ENCODE measurements around the gene HYAL2.

Gene HYAL2

DNA sequence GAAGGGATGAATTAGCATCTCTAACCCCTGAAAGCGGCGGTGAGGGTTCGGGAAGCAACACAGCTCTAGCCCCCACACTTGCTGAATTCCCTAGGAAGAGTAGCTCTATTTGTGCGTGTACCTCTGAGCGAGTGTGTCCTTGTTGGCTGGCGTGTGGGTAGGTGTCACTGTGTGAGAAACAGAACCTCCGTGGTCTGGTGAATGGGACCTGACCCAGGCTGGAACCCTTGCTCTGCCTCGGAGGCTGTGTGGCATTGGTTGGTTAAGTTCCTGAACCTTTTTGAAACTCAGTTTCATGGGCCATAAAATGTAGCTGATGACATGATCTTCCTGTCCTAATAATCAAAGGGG, 37.2 kb upstream of the HYAL2 start (continued):
- TF ChIP-seq ZSCAN30 (tag by site-specific recombination; IDR thresholded peaks at IDR 0.05) (no peak), RBAK (tag by site-specific recombination; IDR thresholded peaks at IDR 0.05) (no peak), HOXC10 (CRISPR knock-in tag; IDR thresholded peaks at IDR 0.05) (no peak)
- TF ChIP-seq, protein P1, sequence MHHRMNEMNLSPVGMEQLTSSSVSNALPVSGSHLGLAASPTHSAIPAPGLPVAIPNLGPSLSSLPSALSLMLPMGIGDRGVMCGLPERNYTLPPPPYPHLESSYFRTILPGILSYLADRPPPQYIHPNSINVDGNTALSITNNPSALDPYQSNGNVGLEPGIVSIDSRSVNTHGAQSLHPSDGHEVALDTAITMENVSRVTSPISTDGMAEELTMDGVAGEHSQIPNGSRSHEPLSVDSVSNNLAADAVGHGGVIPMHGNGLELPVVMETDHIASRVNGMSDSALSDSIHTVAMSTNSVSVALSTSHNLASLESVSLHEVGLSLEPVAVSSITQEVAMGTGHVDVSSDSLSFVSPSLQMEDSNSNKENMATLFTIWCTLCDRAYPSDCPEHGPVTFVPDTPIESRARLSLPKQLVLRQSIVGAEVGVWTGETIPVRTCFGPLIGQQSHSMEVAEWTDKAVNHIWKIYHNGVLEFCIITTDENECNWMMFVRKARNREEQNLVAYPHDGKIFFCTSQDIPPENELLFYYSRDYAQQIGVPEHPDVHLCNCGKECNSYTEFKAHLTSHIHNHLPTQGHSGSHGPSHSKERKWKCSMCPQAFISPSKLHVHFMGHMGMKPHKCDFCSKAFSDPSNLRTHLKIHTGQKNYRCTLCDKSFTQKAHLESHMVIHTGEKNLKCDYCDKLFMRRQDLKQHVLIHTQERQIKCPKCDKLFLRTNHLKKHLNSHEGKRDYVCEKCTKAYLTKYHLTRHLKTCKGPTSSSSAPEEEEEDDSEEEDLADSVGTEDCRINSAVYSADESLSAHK (tag by site-specific recombination; IDR thresholded peaks at IDR 0.05): no peak

DNA sequence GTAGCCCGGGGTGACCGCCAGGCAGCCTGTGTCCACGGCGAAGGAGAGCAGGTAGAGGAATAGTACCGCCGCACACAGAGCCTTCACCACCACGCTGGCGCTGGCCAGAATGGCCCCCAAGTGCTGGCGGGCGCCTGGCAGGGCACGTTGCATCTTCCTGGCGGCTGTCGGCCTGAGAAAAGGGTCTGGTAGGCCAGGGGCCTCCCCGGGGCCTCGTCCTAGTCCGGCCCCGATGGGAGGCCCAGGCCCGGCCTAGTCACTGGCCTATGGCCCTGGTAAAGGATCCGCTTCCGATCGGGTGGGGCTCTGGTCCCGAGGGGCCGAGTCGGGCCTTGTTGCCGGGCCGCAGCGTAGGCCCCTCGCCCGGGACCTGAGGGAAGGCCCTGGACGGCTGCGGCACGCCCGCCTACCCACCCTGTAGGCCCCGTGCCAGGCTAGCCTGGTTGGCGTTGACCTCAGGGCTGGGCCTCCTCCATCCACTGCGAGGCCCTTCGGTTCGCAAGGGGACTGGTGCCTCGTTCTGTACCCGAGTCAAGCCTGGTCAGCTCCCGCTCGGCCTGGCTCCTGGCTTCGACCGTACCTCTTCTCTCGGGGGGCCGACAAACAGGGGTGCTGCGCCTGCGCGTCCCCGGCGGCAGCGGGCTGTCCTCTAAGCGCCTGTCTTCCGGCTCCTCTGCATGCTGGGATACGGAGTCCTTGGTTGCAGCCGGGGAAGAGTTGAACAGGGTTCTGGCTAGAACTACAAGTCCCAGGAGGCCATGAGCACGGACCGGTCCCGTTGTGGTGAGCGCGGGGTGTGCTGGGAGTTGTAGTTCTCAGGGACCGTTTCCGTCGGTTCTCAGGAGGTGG, 36.6 kb upstream of the HYAL2 start, which contains the start of gene TMEM115:
Gene TMEM115 (minus strand): TSS at position 611 of the 849 bp plus-strand sequence. CDS start 458 bp downstream, at position 153.
- POLR2A ChIA-PET: interaction anchor here (1.0 to 1.4 kb wide), 2 partner anchors 22 to 31 kb away, joined by 4 read pairs; partner anchors contain the start of gene TUSC2
- H3K4me3 ChIP-seq (ENCODE audit: low read depth, low read length): peak within 1 kb of the TSS; percentile 82
- TF ChIP-seq, protein P2, sequence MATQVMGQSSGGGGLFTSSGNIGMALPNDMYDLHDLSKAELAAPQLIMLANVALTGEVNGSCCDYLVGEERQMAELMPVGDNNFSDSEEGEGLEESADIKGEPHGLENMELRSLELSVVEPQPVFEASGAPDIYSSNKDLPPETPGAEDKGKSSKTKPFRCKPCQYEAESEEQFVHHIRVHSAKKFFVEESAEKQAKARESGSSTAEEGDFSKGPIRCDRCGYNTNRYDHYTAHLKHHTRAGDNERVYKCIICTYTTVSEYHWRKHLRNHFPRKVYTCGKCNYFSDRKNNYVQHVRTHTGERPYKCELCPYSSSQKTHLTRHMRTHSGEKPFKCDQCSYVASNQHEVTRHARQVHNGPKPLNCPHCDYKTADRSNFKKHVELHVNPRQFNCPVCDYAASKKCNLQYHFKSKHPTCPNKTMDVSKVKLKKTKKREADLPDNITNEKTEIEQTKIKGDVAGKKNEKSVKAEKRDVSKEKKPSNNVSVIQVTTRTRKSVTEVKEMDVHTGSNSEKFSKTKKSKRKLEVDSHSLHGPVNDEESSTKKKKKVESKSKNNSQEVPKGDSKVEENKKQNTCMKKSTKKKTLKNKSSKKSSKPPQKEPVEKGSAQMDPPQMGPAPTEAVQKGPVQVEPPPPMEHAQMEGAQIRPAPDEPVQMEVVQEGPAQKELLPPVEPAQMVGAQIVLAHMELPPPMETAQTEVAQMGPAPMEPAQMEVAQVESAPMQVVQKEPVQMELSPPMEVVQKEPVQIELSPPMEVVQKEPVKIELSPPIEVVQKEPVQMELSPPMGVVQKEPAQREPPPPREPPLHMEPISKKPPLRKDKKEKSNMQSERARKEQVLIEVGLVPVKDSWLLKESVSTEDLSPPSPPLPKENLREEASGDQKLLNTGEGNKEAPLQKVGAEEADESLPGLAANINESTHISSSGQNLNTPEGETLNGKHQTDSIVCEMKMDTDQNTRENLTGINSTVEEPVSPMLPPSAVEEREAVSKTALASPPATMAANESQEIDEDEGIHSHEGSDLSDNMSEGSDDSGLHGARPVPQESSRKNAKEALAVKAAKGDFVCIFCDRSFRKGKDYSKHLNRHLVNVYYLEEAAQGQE (tag by site-specific recombination; IDR thresholded peaks at IDR 0.05): peak; percentile 69
- TF ChIP-seq, protein P3, sequence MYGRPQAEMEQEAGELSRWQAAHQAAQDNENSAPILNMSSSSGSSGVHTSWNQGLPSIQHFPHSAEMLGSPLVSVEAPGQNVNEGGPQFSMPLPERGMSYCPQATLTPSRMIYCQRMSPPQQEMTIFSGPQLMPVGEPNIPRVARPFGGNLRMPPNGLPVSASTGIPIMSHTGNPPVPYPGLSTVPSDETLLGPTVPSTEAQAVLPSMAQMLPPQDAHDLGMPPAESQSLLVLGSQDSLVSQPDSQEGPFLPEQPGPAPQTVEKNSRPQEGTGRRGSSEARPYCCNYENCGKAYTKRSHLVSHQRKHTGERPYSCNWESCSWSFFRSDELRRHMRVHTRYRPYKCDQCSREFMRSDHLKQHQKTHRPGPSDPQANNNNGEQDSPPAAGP (tag by site-specific recombination; IDR thresholded peaks at IDR 0.05): peak; percentile 45
- TF ChIP-seq KLF1 (tag by site-specific recombination; IDR thresholded peaks at IDR 0.05) (peak; percentile 67), TCF7L2 (IDR thresholded peaks at IDR 0.05; ENCODE audit: borderline replicate concordance, low read depth, low read length) (no peak), ZNF785 (tag by site-specific recombination; IDR thresholded peaks at IDR 0.05) (0 out of 2 replicates have a peak, but pooled peaks have one; percentile 20), ZBTB48 (tag by site-specific recombination; IDR thresholded peaks at IDR 0.05) (peak; percentile 39; the same call in 1 of the 2 replicates), ZBTB17 (tag by site-specific recombination; IDR thresholded peaks at IDR 0.05) (peak; percentile 86), YY2 (tag by site-specific recombination; IDR thresholded peaks at IDR 0.05) (peak; percentile 44; the same call in 1 of the 2 replicates), ZNF777 (tag by site-specific recombination; IDR thresholded peaks at IDR 0.05; ENCODE audit: borderline replicate concordance) (0 out of 2 replicates have a peak, but pooled peaks have one; percentile 26), ZFP69B (tag by site-specific recombination; IDR thresholded peaks at IDR 0.05) (no peak), ZFHX2 (tag by site-specific recombination; conservative IDR thresholded peaks at IDR 0.05) (peak; percentile 32; the same call in 1 of the 2 replicates), ZNF610 (tag by site-specific recombination; IDR thresholded peaks at IDR 0.05; ENCODE audit: borderline replicate concordance) (no peak), OVOL3 (tag by site-specific recombination; IDR thresholded peaks at IDR 0.05) (0 out of 2 replicates have a peak, but pooled peaks have one; percentile 25)
- TF ChIP-seq, protein P4, sequence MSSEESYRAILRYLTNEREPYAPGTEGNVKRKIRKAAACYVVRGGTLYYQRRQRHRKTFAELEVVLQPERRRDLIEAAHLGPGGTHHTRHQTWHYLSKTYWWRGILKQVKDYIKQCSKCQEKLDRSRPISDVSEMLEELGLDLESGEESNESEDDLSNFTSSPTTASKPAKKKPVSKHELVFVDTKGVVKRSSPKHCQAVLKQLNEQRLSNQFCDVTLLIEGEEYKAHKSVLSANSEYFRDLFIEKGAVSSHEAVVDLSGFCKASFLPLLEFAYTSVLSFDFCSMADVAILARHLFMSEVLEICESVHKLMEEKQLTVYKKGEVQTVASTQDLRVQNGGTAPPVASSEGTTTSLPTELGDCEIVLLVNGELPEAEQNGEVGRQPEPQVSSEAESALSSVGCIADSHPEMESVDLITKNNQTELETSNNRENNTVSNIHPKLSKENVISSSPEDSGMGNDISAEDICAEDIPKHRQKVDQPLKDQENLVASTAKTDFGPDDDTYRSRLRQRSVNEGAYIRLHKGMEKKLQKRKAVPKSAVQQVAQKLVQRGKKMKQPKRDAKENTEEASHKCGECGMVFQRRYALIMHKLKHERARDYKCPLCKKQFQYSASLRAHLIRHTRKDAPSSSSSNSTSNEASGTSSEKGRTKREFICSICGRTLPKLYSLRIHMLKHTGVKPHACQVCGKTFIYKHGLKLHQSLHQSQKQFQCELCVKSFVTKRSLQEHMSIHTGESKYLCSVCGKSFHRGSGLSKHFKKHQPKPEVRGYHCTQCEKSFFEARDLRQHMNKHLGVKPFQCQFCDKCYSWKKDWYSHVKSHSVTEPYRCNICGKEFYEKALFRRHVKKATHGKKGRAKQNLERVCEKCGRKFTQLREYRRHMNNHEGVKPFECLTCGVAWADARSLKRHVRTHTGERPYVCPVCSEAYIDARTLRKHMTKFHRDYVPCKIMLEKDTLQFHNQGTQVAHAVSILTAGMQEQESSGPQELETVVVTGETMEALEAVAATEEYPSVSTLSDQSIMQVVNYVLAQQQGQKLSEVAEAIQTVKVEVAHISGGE (tag by site-specific recombination; conservative IDR thresholded peaks at IDR 0.05; ENCODE audit: low read depth): peak; percentile 89
- TF ChIP-seq, protein P5, sequence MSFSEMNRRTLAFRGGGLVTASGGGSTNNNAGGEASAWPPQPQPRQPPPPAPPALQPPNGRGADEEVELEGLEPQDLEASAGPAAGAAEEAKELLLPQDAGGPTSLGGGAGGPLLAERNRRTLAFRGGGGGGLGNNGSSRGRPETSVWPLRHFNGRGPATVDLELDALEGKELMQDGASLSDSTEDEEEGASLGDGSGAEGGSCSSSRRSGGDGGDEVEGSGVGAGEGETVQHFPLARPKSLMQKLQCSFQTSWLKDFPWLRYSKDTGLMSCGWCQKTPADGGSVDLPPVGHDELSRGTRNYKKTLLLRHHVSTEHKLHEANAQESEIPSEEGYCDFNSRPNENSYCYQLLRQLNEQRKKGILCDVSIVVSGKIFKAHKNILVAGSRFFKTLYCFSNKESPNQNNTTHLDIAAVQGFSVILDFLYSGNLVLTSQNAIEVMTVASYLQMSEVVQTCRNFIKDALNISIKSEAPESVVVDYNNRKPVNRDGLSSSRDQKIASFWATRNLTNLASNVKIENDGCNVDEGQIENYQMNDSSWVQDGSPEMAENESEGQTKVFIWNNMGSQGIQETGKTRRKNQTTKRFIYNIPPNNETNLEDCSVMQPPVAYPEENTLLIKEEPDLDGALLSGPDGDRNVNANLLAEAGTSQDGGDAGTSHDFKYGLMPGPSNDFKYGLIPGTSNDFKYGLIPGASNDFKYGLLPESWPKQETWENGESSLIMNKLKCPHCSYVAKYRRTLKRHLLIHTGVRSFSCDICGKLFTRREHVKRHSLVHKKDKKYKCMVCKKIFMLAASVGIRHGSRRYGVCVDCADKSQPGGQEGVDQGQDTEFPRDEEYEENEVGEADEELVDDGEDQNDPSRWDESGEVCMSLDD (tag by site-specific recombination; IDR thresholded peaks at IDR 0.05): peak; percentile 96

More for the DNA sequence above, 36.6 kb upstream of the HYAL2 start, which contains the start of gene TMEM115:
- H3K36me3 ChIP-seq (ENCODE audit: control insufficient read depth in 2 of 2, insufficient read depth in 1 of 2, low read length in 2 of 2): peaks cover 0 to 46% of the 10 kb centered on the region in 2 experiments; a peak in 1 of 3 replicates
- no peaks in the 10 kb centered on the region for H3K9me3 ChIP-seq (ENCODE audit: control insufficient read depth, insufficient read depth, low read depth, low read length)
- no peaks in the 10 kb centered on the region for H3K4me1 ChIP-seq (ENCODE audit: control insufficient read depth, insufficient read depth, low read length)
- CTCF ChIA-PET: interaction anchor here (0.6 to 0.8 kb wide), 2 partner anchors 136 to 196 kb away, joined by 3 read pairs; no protein-coding TSS in a partner anchor
- peak within 1 kb of the TSS; percentile 84 for H3K27ac ChIP-seq (ENCODE audit: extremely low read depth, low read depth, low read length)
